Duodenal mucosa (tissue), 2 donors: ENCODE data around the gene PFN1.

Experiments used
- H3K27ac ChIP-seq: one replicate; pipeline ENCODE4 v1.7.0; 2013; ENCODE audit warnings: low read depth, low read length
- H3K27me3 ChIP-seq, 2 donors: one replicate each; pipeline ENCODE4 v1.7.0; 2013; ENCODE audit warnings: low read length in 2 of 2, control low read depth in 1 of 2; ENCODE audit not compliant: insufficient read depth in 2 of 2, control insufficient read depth in 1 of 2
- H3K36me3 ChIP-seq, 2 donors: one replicate each; pipeline ENCODE4 v1.7.0; 2013; ENCODE audit warnings: low read length in 2 of 2, control low read depth in 1 of 2; ENCODE audit not compliant: insufficient read depth in 2 of 2, control insufficient read depth in 1 of 2
- H3K4me1 ChIP-seq, 2 donors: one replicate each; pipeline ENCODE4 v1.7.0; 2013; ENCODE audit warnings: low read length in 2 of 2, control low read depth in 1 of 2; ENCODE audit not compliant: insufficient read depth in 2 of 2, control insufficient read depth in 1 of 2
- H3K4me3 ChIP-seq, 2 donors: one replicate each; pipeline ENCODE4 v1.7.0; 2013; ENCODE audit warnings: low read length in 2 of 2, low read depth in 1 of 2
- H3K9ac ChIP-seq, 2 donors: one replicate each; pipeline ENCODE4 v1.7.0; 2013; ENCODE audit warnings: low read length in 2 of 2, low read depth in 1 of 2
- H3K9me3 ChIP-seq, 2 donors: one replicate each; pipeline ENCODE4 v1.7.0; 2013; ENCODE audit warnings: low read length in 2 of 2, control low read depth in 1 of 2; ENCODE audit not compliant: control insufficient read depth in 1 of 2

The PFN1 gene

DNA sequence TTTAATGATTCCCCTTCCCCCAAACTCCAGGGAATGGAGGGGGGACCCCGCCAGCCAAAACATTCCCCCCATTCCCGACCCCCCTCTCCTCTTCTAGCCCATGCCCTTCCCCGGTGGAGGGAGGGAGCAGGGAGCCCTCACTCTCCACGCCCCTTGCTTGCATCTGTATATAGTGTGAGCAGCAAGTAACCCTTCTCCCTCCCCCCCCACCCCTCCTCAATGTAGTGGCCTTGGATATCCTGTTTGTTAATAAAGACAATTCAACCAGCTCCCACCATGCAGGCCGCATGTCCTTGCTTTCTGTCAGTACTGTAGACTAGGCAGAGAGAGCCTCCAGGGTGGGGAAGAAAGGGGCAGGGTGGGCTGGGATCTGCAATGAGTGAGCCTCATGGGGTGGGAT is 50.5 kb downstream of the PFN1 start:
- H3K27me3 ChIP-seq: peaks cover 10 to 13% of the 10 kb centered on the region in 2 donors
- H3K36me3 ChIP-seq: peaks cover 38 to 43% of the 10 kb centered on the region in 2 donors
- H3K4me3 ChIP-seq: no peak overlapping the region

DNA sequence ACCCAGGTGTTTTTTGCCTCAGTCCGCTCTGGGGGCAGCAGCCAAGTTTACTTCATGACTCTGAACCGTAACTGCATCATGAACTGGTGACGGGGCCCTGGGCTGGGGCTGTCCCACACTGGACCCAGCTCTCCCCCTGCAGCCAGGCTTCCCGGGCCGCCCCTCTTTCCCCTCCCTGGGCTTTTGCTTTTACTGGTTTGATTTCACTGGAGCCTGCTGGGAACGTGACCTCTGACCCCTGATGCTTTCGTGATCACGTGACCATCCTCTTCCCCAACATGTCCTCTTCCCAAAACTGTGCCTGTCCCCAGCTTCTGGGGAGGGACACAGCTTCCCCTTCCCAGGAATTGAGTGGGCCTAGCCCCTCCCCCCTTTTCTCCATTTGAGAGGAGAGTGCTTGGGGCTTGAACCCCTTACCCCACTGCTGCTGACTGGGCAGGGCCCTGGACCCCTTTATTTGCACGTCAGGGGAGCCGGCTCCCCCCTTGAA is 51.1 kb downstream of the PFN1 start:
- Histone ChIP-seq H3K4me3 (no peak overlapping the region), H3K27me3 (peaks cover 10 to 13% of the 10 kb centered on the region in 2 donors), H3K36me3 (peaks cover 43 to 48% of the 10 kb centered on the region in 2 donors), H3K27ac (no peak overlapping the region), H3K9ac (no peak overlapping the region), H3K9me3 (no peaks in the 10 kb centered on the region), H3K4me1 (peaks cover 5 to 28% of the 10 kb centered on the region in 2 donors)

More for the DNA sequence above, 50.5 kb downstream of the PFN1 start:
- Histone ChIP-seq H3K9ac (no peak overlapping the region), H3K4me1 (peaks cover 10 to 34% of the 10 kb centered on the region in 2 donors), H3K27ac (no peak overlapping the region), H3K9me3 (no peaks in the 10 kb centered on the region)

DNA sequence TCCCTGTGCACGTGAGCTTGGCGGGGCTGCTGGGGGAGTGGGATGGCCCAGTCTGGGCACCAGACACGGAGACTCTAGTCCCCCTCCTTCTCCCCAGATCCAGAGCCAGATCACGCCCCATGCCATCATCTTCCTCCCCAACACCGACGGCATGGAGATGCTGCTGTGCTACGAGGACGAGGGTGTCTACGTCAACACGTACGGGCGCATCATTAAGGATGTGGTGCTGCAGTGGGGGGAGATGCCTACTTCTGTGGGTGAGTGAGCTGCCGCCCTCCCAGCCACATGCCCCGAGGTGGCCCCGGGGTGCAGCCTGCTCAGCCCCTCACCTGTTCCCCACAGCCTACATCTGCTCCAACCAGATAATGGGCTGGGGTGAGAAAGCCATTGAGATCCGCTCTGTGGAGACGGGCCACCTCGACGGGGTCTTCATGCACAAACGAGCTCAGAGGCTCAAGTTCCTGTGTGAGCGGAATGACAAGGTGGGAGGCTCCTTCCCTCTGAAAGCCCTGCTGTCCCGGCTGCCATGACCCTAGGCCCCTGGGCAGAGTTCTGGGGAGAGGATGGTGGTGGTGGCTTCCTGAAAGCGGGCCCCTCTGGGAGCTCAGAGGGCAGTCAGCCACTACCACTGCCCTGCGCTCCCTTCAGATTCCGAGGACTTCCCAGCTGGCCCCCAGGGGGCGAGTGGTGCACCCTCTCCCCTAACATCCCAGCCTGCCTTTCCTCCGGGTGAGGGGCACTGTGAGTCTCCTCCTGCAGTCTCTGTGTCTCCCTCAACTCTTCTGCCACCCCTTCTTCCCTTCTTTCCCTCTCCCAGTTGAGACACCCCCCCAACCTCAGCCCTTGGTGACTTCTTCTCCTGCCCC is 51.8 kb downstream of the PFN1 start:
- no peak overlapping the region for H3K9ac ChIP-seq
- H3K27ac ChIP-seq: no peak overlapping the region
- peaks cover 5 to 24% of the 10 kb centered on the region in 2 donors for H3K4me1 ChIP-seq
- H3K36me3 ChIP-seq: peaks cover 47 to 53% of the 10 kb centered on the region in 2 donors
- no peaks in the 10 kb centered on the region for H3K9me3 ChIP-seq
- H3K4me3 ChIP-seq: no peak overlapping the region
- peaks cover 10 to 13% of the 10 kb centered on the region in 2 donors for H3K27me3 ChIP-seq

- Histone ChIP-seq H3K36me3 (peaks cover 55 to 61% of the 10 kb centered on the region in 2 donors), H3K4me1 (peaks cover 5 to 21% of the 10 kb centered on the region in 2 donors), H3K27me3 (peaks cover 10% of the 10 kb centered on the region in 2 donors), H3K9ac (no peak overlapping the region), H3K4me3 (no peak overlapping the region), H3K27ac (no peak overlapping the region), H3K9me3 (no peaks in the 10 kb centered on the region)
Measured at GRCh38 chr17:4895657-4896331, 52.5 kb downstream of the PFN1 start.
